Heart right ventricle (tissue), 16 donors: ENCODE measurements around the gene COMMD1. TPM values are rescaled to one million over a fixed set of nuclear protein-coding genes. Genes with fewer than 3 reads are reported as not detected.

ENCODE experiments used
- ATAC-seq, 8 donors: fragments of 200-7000 bp; cut with Tn5 transposase; one replicate each; pipeline ENCODE4 v1.9.1; 2020; ENCODE audit warnings: mild to moderate bottlenecking in 8 of 8, moderate library complexity in 8 of 8, moderate number of reproducible peaks in 1 of 8
- DNase-seq, 2 donors: peaks; one replicate each; pipeline ENCODE4 v3.0.0-alpha.2; 2020
- H3K27ac ChIP-seq, 10 donors: fragments of 200-600 bp; sonication (generic) in 2 of 10; one replicate each; pipeline versions ENCODE4 v1.5.0 to v1.8.0; 2020 to 2022; ENCODE audit warnings: mild to moderate bottlenecking in 3 of 10
- H3K27me3 ChIP-seq, 7 donors: fragments of 200-600 bp; one replicate each; pipeline ENCODE4 v1.8.0; 2021 to 2022; ENCODE audit warnings: mild to moderate bottlenecking in 2 of 7
- H3K36me3 ChIP-seq, 9 donors: fragments of 200-600 bp; sonication (generic) in 1 of 9; one replicate each; pipeline versions ENCODE4 v1.5.0 to v1.8.0; 2020 to 2022; ENCODE audit warnings: mild to moderate bottlenecking in 2 of 9
- H3K4me1 ChIP-seq, 9 donors: fragments of 200-600 bp; sonication (generic) in 1 of 9; one replicate each; pipeline versions ENCODE4 v1.5.0 to v1.8.0; 2020 to 2022; ENCODE audit warnings: mild to moderate bottlenecking in 4 of 9
- H3K4me3 ChIP-seq, 10 donors: fragments of 200-600 bp; sonication (generic) in 2 of 10; one replicate each; pipeline versions ENCODE4 v1.5.0 to v1.8.0; 2020 to 2022; ENCODE audit warnings: mild to moderate bottlenecking in 7 of 10, moderate library complexity in 2 of 10
- H3K9me3 ChIP-seq, 11 donors: fragments of 200-600 bp in 10 of 11; sonication (generic) in 2 of 11; one replicate each; pipeline versions ENCODE4 v1.5.0 to v1.8.0; 2013 to 2022; ENCODE audit warnings: mild to moderate bottlenecking in 2 of 11, control low read depth in 1 of 11, moderate library complexity in 1 of 11
- WGBS, 2 donors: extraction: QIAGEN DNeasy Blood & Tissue Kit; methylation state at CpG; one replicate each; pipeline ENCODE4 v1.1.7; 2013; ENCODE audit warnings: inconsistent platforms in 1 of 2; 5-methylcytosine and 5-hydroxymethylcytosine counted together
- intact Hi-C, 10 donors: fragments of 100-400 bp; cut with DNase I; formaldehyde crosslinking; loops; one replicate each; pipeline versions ENCODE4 v1.11.1 to v1.14.2; 2022
- polyA plus RNA-seq, 2 donors: library from polyadenylated mRNA; stranded (reverse); fragments of 200-250 nt; gene quantifications; one replicate each; pipeline ENCODE4 v1.2.3, GENCODE V29; 2013
- total RNA-seq, 10 donors: library from RNA; stranded (reverse); fragmentation: NEBNext Ultra II Directional in 3 of 10; extraction: Animal tissue kit (Norgen Biotek cat#: 25700) in 3 of 10; gene quantifications; one replicate each; pipeline versions ENCODE4 v1.2.1 to v1.2.4, GENCODE V29; 2021 to 2023
- TF ChIP-seq, protein P1 (sequence below), 9 donors: fragments of 200-600 bp; sonication (generic) in 2 of 9; IDR thresholded peaks; one replicate each; pipeline versions ENCODE4 v1.5.0 to v1.8.0; 2021 to 2022; ENCODE audit warnings: antibody characterized with exemption in 9 of 9, mild to moderate bottlenecking in 5 of 9, moderate library complexity in 1 of 9
- donor health status: Arrhythmogenic right ventricular cardiomyopathy.
- donor health status: ischemic (EF 13 %, LVEDD 7.1; RV severe dilation, severe dysfunction).
- donor health status: healthy with polysubstance abuse.
- donor health status: DM: no; HTN: yes; CAD: no.
- donor health status: DM: no; HTN: no; CAD: no.
- donor health status: ischemic (EF 25% LVEDD 6.9; RV normal size, moderate dysfunction).
- donor health status: ischemic (EF 25% LVEDD 5.7; RV mildly dilated, moderate dysfunction).
- donor health status: healthy.
- donor health status: DM: yes; HTN: yes; CAD: no.
- donor health status: Ischemic cardiomyopathy.
- donor health status: ischemic (EF 35%, LVEDD 5.7; RV mildly dilated, moderate dysfunction).
- donor health status: nonischemic (EF 11% LVEDD 7.7; RV severe dilation, severe dysfunction).
- donor health status: DM: yes; HTN: yes; CAD: no.
- donor health status: PGD.
- donor health status: ischemic (EF 29% LVEDD 5.4; RV normal size, mild dysfunction).
- donor health status: nonischemic (EF 23%, LVEDD 6.1; RV moderate dilation, normal function).

Gene COMMD1
- total and polyA plus RNA-seq, 12 donors: 51.1 to 90.2 (median 64.4) TPM

DNA sequence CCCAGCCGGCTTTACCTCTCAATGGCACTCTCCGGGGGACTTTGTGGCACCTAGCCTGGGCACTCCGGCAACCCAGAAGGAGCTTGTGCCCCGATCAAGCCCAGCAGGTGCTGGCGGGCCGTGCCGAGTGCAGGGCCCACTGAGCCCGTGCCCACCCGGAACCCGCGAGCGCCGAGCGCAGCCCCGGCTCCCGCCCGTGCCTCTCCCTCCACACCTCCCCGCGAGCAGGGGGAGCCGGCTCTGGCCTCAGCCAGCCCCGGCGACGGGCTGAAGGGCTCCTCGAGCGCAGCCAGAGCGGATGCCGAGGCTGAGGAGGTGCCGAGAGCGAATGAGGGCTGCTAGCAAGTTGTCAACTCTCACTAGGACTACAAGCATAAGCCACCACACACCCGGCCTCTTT lies 136.9 kb downstream of the COMMD1 start:
- intact Hi-C loops: no loop called here
- ATAC-seq: peak in 1 of 8 donors; percentile 34
- peaks cover 0 to 13% (median 5%) of the 10 kb centered on the region in 11 donors for H3K9me3 ChIP-seq
- H3K27me3 ChIP-seq: no peaks in the 10 kb centered on the region
- 97 to 99% methylated on average over 30 of the region's 30 CpGs for WGBS, 2 donors
- no peaks in the 10 kb centered on the region for H3K36me3 ChIP-seq
- TF ChIP-seq, protein P1, sequence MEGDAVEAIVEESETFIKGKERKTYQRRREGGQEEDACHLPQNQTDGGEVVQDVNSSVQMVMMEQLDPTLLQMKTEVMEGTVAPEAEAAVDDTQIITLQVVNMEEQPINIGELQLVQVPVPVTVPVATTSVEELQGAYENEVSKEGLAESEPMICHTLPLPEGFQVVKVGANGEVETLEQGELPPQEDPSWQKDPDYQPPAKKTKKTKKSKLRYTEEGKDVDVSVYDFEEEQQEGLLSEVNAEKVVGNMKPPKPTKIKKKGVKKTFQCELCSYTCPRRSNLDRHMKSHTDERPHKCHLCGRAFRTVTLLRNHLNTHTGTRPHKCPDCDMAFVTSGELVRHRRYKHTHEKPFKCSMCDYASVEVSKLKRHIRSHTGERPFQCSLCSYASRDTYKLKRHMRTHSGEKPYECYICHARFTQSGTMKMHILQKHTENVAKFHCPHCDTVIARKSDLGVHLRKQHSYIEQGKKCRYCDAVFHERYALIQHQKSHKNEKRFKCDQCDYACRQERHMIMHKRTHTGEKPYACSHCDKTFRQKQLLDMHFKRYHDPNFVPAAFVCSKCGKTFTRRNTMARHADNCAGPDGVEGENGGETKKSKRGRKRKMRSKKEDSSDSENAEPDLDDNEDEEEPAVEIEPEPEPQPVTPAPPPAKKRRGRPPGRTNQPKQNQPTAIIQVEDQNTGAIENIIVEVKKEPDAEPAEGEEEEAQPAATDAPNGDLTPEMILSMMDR (IDR thresholded peaks at IDR 0.05): no peak
- H3K4me1 ChIP-seq: peaks cover 0 to 18% (median 0%) of the 10 kb centered on the region in 9 donors
- no peak overlapping the region for H3K4me3 ChIP-seq
- H3K27ac ChIP-seq: no peak overlapping the region
- DNase-seq: no peak

DNA sequence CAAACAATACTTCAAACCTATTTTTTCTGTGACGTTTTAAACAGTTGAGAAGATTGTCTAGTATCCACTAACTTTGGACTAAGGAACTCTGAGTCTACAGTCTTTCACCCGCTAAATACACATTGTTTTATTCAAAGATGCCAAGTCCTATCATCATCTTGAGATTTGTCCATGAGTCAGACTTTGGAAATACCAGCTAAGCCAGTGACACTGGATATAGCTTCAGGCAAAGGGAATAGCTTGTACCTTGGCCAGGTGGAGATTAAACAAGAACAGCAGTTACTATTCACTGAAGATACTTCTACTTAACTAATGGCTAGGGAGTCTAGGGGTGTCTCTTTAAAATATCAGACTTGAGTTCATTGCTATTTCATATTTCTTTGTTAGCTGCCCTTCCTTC lies 137.5 kb downstream of the COMMD1 start:
- ATAC-seq: peak in 3 of 8 donors; percentile 47 to 78 (median 57)
- no peak for DNase-seq
- H3K4me1 ChIP-seq: peaks cover 0 to 18% (median 0%) of the 10 kb centered on the region in 9 donors
- WGBS, 2 donors: 82 to 89% methylated on average over 2 of the region's 2 CpGs
- peaks cover 0 to 13% (median 5%) of the 10 kb centered on the region in 11 donors for H3K9me3 ChIP-seq
- H3K4me3 ChIP-seq: no peak overlapping the region
- no peak overlapping the region for H3K27ac ChIP-seq
- no peaks in the 10 kb centered on the region for H3K27me3 ChIP-seq
- intact Hi-C loops: no loop called here
- TF ChIP-seq, protein P1 (IDR thresholded peaks at IDR 0.05): no peak
- no peaks in the 10 kb centered on the region for H3K36me3 ChIP-seq

DNA sequence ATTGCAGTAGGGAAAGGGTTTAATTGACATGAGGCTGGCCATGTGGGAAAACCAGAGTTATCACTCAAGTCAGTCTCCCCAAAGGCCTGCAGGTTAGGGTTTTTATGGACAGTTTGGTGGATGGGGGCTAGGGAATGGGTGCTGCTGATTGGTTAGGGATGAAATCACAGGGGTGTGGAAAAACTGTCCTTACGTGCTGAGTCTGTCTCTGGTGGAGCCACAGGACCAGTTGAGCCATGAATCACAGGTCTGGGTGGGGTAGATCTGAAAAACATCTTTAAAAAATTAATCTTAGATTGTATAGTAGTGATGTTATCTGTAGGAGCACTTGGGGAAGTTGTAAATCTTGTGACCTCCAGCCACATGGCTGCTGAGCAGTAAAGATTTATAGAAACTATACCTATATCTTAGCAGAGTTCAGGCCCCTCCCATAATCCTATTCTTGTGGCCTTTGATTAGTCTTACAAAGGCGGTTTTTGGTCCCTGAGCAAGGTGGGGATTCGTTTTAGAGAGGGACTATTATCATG lies 139.6 kb downstream of the COMMD1 start:
- 91 to 96% methylated on average over 3 of the region's 3 CpGs for WGBS, 2 donors
- H3K27ac ChIP-seq: no peak overlapping the region
- intact Hi-C loops: no loop called here
- H3K4me1 ChIP-seq: peaks cover 0 to 9% (median 0%) of the 10 kb centered on the region in 9 donors
- no peaks in the 10 kb centered on the region for H3K36me3 ChIP-seq
- peaks cover 0 to 13% (median 5%) of the 10 kb centered on the region in 11 donors for H3K9me3 ChIP-seq
- ATAC-seq (no peak), DNase-seq (no peak)
- no peaks in the 10 kb centered on the region for H3K27me3 ChIP-seq
- no peak overlapping the region for H3K4me3 ChIP-seq
- TF ChIP-seq, protein P1 (IDR thresholded peaks at IDR 0.05): no peak

DNA sequence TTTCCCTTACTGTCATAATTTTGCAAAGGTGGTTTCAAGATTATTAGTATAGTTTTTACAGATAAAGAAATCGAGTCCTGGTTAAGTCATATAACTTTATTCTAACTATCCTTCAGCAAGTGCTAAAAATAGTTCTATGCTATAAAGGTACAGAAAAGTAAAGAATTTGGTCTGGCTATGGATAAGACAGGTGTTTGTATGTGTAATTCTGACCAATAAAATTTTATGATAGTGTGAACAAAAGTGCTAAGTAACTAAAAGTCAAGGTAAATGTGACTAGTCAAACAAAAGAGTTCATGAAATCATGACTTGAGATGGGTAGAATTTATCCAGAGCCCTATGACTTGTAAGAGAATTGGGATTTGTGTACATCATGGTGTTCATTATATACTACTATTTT lies 140.7 kb downstream of the COMMD1 start:
- intact Hi-C loops: no loop called here
- Histone ChIP-seq H3K36me3 (no peaks in the 10 kb centered on the region), H3K27me3 (no peaks in the 10 kb centered on the region), H3K4me3 (no peak overlapping the region), H3K4me1 (peaks cover 0 to 16% (median 0%) of the 10 kb centered on the region in 9 donors), H3K27ac (no peak overlapping the region), H3K9me3 (peaks cover 0 to 13% (median 5%) of the 10 kb centered on the region in 11 donors)
- no peak for ATAC-seq
- TF ChIP-seq, protein P1 (IDR thresholded peaks at IDR 0.05): no peak
- no peak for DNase-seq
- 95 to 100% methylated on average over 1 of the region's 1 CpG for WGBS, 2 donors
